Neural cell (in vitro differentiated cells): ENCODE measurements around the gene SPAG16.

Source experiments
- EP300 ChIP-seq: fragments of 450-650 bp; conservative IDR thresholded peaks from 2 replicates; pipeline ENCODE4 v1.6.1; 2014; ENCODE audit warnings: antibody characterized with exemption, mild to moderate bottlenecking, moderate library complexity; ENCODE audit not compliant: poor library complexity, severe bottlenecking
- EZH2 ChIP-seq: fragments of 200-600, 300-800 bp; shearing (Covaris generic), sonication (generic); IDR thresholded peaks from 2 replicates; pipeline ENCODE4 v1.6.1; 2014; ENCODE audit warnings: antibody characterized with exemption, low read length, borderline replicate concordance, mild to moderate bottlenecking; ENCODE audit not compliant: insufficient read depth, poor library complexity, severe bottlenecking
- POLR2AphosphoS5 ChIP-seq: IDR thresholded peaks from 2 replicates; pipeline ENCODE4 v1.6.1; 2012
- TAF1 ChIP-seq: IDR thresholded peaks from 2 replicates; pipeline ENCODE4 v1.6.1; 2012; ENCODE audit warnings: low read depth
- TF ChIP-seq, protein P1 (sequence below): fragments of 450-650 bp; IDR thresholded peaks from 2 replicates; pipeline ENCODE4 v1.5.1; 2014; ENCODE audit warnings: antibody characterized with exemption, mild to moderate bottlenecking, moderate library complexity; ENCODE audit not compliant: poor library complexity, severe bottlenecking

DNA sequence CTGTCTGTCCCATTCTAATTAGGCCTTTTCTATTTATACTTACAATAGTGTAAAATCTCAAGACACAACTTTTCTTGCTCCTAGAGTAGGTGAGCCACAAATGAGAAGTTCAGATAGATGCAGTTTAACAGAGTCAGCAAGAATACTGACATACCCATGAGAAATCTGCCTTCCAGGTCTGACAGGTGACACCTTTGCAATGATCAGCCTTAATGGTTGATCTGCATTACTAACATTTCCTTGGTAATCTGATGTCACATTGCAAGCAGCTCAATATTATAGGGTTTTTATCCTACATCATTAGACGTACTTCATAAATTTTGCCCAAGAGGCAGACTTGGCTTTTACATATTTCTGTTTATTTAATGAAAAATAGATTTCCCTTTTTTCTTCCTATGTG lies 767.3 kb downstream of the SPAG16 start:
- TF ChIP-seq EZH2 (no peak), TAF1 (no peak), POLR2AphosphoS5 (peak; percentile 76), EP300 (peak; percentile 95)
- TF ChIP-seq, protein P1, sequence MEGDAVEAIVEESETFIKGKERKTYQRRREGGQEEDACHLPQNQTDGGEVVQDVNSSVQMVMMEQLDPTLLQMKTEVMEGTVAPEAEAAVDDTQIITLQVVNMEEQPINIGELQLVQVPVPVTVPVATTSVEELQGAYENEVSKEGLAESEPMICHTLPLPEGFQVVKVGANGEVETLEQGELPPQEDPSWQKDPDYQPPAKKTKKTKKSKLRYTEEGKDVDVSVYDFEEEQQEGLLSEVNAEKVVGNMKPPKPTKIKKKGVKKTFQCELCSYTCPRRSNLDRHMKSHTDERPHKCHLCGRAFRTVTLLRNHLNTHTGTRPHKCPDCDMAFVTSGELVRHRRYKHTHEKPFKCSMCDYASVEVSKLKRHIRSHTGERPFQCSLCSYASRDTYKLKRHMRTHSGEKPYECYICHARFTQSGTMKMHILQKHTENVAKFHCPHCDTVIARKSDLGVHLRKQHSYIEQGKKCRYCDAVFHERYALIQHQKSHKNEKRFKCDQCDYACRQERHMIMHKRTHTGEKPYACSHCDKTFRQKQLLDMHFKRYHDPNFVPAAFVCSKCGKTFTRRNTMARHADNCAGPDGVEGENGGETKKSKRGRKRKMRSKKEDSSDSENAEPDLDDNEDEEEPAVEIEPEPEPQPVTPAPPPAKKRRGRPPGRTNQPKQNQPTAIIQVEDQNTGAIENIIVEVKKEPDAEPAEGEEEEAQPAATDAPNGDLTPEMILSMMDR = no peak
